OCI-LY3 (cell line): ENCODE data around the gene ABLIM2.

ENCODE experiments used
- CTCF ChIP-seq: fragments of 200-600, 300-600 bp; sonication (generic); IDR thresholded peaks from 2 replicates; pipeline ENCODE4 v1.5.1; 2014; ENCODE audit warnings: antibody characterized with exemption, low read length, low read depth
- EZH2phosphoT487 ChIP-seq: fragments of 200-600 bp; shearing (Covaris generic); IDR thresholded peaks from 2 replicates; pipeline ENCODE4 v1.6.1; 2018; ENCODE audit warnings: antibody characterized with exemption, mixed run types, low read depth

- no peak for TF ChIP-seq CTCF
- no peak for TF ChIP-seq EZH2phosphoT487
These were observed 138.9 kb downstream of the ABLIM2 start for GRCh38 chr4:8019396-8020365.
